Measurements from ENCODE around the gene CDH15. TPM values are rescaled to one million over a fixed set of nuclear protein-coding genes. Genes with fewer than 3 reads are reported as not detected.

The CDH15 gene
- total RNA-seq, 1 experiment from 2014 or later, result 3.8 TPM

GRCh38 chr16:89157778-89158177 is 13.8 kb upstream of the CDH15 start:
- no peaks in the 10 kb centered on the region for H3K9me2 ChIP-seq (ENCODE audit: insufficient read depth)
- peaks cover 0 to 15% of the 10 kb centered on the region in 2 experiments; a peak in 1 of 4 replicates for H3K9me3 ChIP-seq (ENCODE audit: control insufficient read depth in 1 of 2, insufficient read depth in 1 of 2, low read depth in 1 of 2, low read length in 2 of 2)
- no peak overlapping the region for H3K9ac ChIP-seq (ENCODE audit: low read length)
- H3K4me3 ChIP-seq (replicated peaks in 1 of 2; ENCODE audit: low read depth in 1 of 2, low read length in 2 of 2), result no peak overlapping the region
- H3K27me3 ChIP-seq (ENCODE audit: insufficient read depth, low read length), result no peaks in the 10 kb centered on the region
- H3K36me3 ChIP-seq (ENCODE audit: control insufficient read depth in 1 of 2, insufficient read depth in 2 of 2, low read length in 2 of 2), result peaks cover 0 to 2% of the 10 kb centered on the region in 2 experiments; a peak in 1 of 4 replicates
- no peak for ATAC-seq
- H3K79me2 ChIP-seq (ENCODE audit: insufficient read depth, low read length), result no peaks in the 10 kb centered on the region
- H2AFZ ChIP-seq (ENCODE audit: low read depth, low read length, poor library complexity, severe bottlenecking), result no peak overlapping the region
- no peak for DNase-seq (ENCODE audit: low read depth, low spot score)
- POLR2A ChIA-PET, result interaction anchor here (0.6 kb wide), 1 partner anchor 35 kb away, joined by 3 read pairs; no protein-coding TSS in a partner anchor
- no peak overlapping the region for H3K4me2 ChIP-seq (ENCODE audit: low read length)
- H4K20me1 ChIP-seq (ENCODE audit: insufficient read depth), result no peaks in the 10 kb centered on the region
- H3K27ac ChIP-seq (ENCODE audit: low read depth, low read length), result no peak overlapping the region
- BruUV-seq (replicated peaks), result no TSS peak
- H3K4me1 ChIP-seq (ENCODE audit: control insufficient read depth in 1 of 2, insufficient read depth in 2 of 2, low read length in 2 of 2), result peaks cover 0 to 15% of the 10 kb centered on the region in 2 experiments; a peak in 2 of 4 replicates
- RAD21 ChIA-PET (ENCODE audit: low non-redundant PET in 1 of 2, low total read pairs in 2 of 2, uncharacterized antibody in 2 of 2, unreplicated experiment in 2 of 2), result no interaction called here
- CTCF ChIA-PET, result no interaction called here
- intact Hi-C loops (cut with micrococcal nuclease), result no loop called here
- TF ChIP-seq POLR2AphosphoS5 (IDR thresholded peaks at IDR 0.05; ENCODE audit: low read depth, low read length) (no peak), REST (IDR thresholded peaks at IDR 0.05; ENCODE audit: low read depth) (no peak), JUND (IDR thresholded peaks at IDR 0.05) (no peak), YY1 (IDR thresholded peaks at IDR 0.05; ENCODE audit: extremely low read depth, insufficient replicate concordance, low read depth, low read length) (no peak), ZNF274 (IDR thresholded peaks at IDR 0.05; ENCODE audit: low read depth, low read length) (no peak)

All from HCT116 (cell line).